Measurements from ENCODE around the gene RPL41.
A peak's percentile ranks its signal among the peaks of the same experiment; 100 is the strongest.

Gene RPL41

GRCh38 chr12:56157201-56158028, 41.0 kb downstream of the RPL41 start:
- peak; percentile 69 for DNase-seq

GRCh38 chr12:56158029-56158925, 41.8 kb downstream of the RPL41 start, which contains the start of gene MYL6:
TSS of gene MYL6 (plus strand) at chr12:56158359. CDS start at chr12:56158402, 43 bp downstream.
- DNase-seq: peak; percentile 93

GRCh38 chr12:56158926-56159461, 42.6 kb downstream of the RPL41 start:
- DNase-seq: no peak

- DNase-seq: no peak
These were observed 43.2 kb downstream of the RPL41 start for GRCh38 chr12:56159482-56160192.

GRCh38 chr12:56160193-56160763, 43.8 kb downstream of the RPL41 start:
- no peak for DNase-seq

GRCh38 chr12:56160894-56161689, 44.7 kb downstream of the RPL41 start:
- DNase-seq: no peak

GRCh38 chr12:56161690-56162351, 45.4 kb downstream of the RPL41 start:
- no peak for DNase-seq

- DNase-seq: no peak
These were observed 46.2 kb downstream of the RPL41 start for GRCh38 chr12:56162468-56163290.

GRCh38 chr12:56163533-56164344, 47.3 kb downstream of the RPL41 start:
- DNase-seq: no peak

GRCh38 chr12:56164345-56164729, 47.9 kb downstream of the RPL41 start:
- no peak for DNase-seq

GRCh38 chr12:56165369-56165768, 48.9 kb downstream of the RPL41 start:
- no peak for DNase-seq
